GM08714 (cell line): Measurements from ENCODE around the gene UFL1.
"Not testable (repeated sequence)": the region's sequence is repeated elsewhere in the genome, so short reads cannot be mapped to it uniquely, and the experiment has no call there.

Source experiments
- H3K4me3 ChIP-seq: fragments of 200-500 bp; sonication (Bioruptor generic); 2 replicates; pipeline ENCODE4 v1.5.1; 2014; ENCODE audit warnings: mild to moderate bottlenecking, low read length, inconsistent platforms
- ZNF274 ChIP-seq: IDR thresholded peaks from 2 replicates; pipeline ENCODE4 v1.6.1; 2012; ENCODE audit warnings: mild to moderate bottlenecking, low read depth, low read length

Gene UFL1

DNA sequence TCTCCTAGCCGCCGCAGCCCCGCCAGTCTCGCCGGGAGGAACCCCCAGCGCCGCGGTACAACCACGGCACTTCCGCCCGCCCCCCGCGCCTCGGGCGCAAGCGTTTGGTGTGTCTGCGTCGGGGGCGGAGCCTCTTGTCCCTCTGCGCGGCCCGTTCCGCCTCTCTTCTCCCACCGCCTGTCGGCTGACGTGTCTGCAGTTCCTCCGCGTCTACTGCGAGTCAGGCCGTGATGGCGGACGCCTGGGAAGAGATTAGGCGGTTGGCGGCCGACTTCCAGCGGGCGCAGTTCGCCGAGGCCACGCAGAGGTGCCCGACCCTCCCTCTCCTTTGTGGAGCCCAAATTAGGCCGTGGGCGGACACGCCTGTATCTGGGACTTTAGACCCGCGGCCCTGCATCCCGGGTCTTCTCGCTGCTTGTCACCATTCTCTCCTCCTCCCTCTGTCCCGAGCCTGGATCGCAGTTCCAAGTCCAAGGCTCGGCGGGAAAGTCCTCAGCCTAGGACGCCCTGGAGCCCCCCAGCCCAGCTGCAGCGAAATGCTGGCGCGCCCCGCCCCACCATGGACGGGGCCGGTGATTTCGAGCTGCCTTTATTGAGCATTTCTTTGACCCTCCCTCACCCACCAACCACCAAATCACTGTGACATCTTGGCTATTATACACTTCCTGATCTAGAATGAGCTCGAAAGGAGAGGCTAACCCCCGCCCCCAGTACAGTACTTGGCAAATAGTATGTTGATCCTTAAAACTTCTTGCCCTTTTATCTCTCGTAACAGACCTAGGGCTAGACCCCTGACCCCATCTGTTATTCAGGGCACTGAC, at the start of gene UFL1:
Gene UFL1, plus strand, starts transcription at position 163 of the 821 bp plus-strand sequence. Its CDS starts 68 bp downstream, at position 231.
- peak within 1 kb of the TSS; percentile 93 for H3K4me3 ChIP-seq
- no peak for TF ChIP-seq ZNF274

- not testable (repeated sequence) for H3K4me3 ChIP-seq
Measured at GRCh38 chr6:96472291-96472690, 49.3 kb upstream of the UFL1 start.

DNA sequence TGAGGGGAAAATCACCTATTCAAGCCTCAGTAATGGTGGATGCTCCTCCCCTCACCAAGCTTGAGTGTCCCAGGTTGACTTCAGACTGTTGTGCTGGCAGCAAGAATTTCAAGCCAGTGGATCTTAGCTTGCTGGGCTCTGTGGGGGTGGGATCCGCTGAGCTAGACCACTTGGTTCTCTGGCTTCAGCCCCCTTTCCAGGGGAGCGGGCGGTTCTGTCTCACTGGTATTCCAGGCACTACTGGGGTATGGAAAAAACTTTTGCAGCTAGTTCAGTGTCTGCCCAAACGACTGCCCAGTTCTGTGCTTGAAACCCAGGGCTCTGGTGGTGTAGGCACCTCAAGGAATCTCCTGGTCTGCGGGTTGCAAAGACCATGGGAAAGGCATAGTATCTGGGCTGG, 42.9 kb upstream of the UFL1 start:
- no peak overlapping the region for H3K4me3 ChIP-seq
- TF ChIP-seq ZNF274 = no peak

- no peak overlapping the region for H3K4me3 ChIP-seq
- no peak for TF ChIP-seq ZNF274
Measured at GRCh38 chr6:96491926-96492325, 29.7 kb upstream of the UFL1 start.

GRCh38 chr6:96499781-96500180, 21.8 kb upstream of the UFL1 start:
- no peak for TF ChIP-seq ZNF274
- no peak overlapping the region for H3K4me3 ChIP-seq

GRCh38 chr6:96502915-96503314, 18.7 kb upstream of the UFL1 start:
- no peak for TF ChIP-seq ZNF274
- no peak overlapping the region for H3K4me3 ChIP-seq

DNA sequence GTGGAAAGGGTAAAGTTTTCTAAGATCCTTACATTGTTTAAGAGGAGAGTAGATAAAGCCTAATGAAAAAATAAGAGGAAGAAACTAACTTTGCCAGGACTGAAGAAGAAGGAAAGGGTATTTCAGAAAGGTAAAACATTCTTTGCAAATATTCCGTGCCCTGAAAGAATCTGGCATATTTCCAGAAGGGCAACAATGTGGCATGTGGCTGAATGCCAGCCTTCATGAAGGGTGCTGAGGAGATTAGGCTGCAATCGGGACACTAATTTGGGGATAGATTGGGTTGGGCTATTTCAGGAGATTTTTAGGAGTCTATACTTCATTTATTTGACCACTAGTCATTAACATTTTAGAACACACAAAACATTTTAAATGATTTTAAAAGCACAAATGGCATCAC, 16.2 kb upstream of the UFL1 start:
- TF ChIP-seq ZNF274 = no peak
- H3K4me3 ChIP-seq = no peak overlapping the region

DNA sequence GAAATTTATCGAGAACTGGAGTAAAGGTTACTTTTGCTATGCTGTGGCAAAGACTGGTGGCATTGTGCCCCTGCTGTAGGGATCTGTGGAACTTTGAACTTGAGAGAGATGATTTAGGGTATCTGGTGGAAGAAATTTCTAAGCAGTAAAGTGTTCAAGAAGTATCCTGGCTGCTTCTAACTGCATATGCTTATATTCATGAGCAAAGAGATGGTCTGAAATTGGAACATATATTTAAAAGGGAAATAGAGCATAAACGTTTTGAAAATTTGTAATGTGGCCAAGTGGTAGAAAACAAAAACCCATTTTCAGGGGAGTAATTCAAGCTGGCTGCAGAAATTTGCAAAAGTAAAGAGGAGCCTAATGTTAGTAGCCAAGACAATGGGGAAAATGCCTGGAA, 12.3 kb upstream of the UFL1 start:
- no peak for TF ChIP-seq ZNF274
- H3K4me3 ChIP-seq = no peak overlapping the region

- no peak for TF ChIP-seq ZNF274
- H3K4me3 ChIP-seq = peak overlapping the region; percentile 93
Measured at GRCh38 chr6:96520171-96521115, 1.2 kb upstream of the UFL1 start.

DNA sequence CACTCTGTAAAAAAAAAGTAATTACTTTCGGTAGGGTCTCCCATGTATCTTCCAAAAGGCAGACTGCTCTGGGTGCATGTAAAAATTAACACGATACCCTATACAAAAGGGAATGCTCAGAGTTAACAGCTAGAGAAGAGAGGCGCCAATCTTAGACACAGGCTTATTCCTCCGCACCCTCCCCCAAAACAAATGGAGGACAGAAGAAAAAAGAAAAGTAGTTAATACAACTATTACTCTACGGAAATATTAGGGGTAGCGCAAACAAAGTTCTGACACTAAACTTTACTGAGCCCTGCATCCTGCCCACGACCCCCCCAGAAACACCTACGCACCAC, 331 bp upstream of the UFL1 start:
- no peak for TF ChIP-seq ZNF274
- peak overlapping the region; percentile 93 for H3K4me3 ChIP-seq

DNA sequence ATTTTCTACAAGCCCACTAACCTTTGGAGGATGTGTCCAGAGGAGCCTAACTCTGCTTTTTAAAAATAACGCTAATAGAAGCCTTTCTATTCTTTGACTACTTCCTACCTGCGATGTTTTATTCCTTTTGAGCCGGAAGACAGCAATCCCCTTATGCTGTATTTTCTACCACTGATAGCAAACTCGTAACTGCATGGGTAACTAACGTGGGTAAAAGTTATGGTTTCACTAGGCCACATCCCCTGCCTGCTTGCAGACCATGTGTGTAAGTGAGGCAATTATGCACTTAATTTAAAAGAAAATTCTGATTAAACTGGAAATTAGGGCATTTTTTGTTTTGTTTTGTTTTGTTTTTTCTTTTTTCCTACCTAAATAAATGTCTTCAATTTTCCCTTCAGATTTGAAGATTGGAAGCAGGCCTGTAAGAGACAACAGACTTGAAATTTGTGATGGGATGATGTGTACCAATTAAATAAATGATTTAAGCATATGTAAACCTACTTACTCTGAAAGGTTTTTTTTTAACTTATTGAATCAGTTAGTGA, 931 bp downstream of the UFL1 start:
- no peak for TF ChIP-seq ZNF274

GRCh38 chr6:96528193-96528592, 6.6 kb downstream of the UFL1 start:
- no peak for TF ChIP-seq ZNF274
- H3K4me3 ChIP-seq = no peak overlapping the region

More for the DNA sequence above, 931 bp downstream of the UFL1 start:
- peak overlapping the region; percentile 93 for H3K4me3 ChIP-seq

DNA sequence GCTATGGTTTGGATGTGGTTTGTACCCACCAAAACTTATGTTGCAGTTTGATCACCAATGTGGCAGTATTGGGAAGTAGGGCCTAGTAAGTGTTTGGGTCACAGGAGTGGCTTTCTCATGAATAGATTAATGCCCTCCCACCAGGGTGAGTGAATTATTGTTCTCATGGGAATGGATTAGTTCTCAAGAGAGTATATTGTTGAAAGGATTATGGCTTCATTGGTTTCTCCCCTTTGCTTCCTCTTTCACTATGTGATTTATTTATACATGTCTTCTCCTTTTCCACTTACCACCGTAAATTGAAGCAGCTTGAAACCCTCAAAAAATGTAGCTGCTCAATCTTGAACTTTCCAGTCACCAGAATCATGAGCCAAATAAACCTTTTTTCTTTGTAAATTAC, 10.8 kb downstream of the UFL1 start:
- no peak for TF ChIP-seq ZNF274
- H3K4me3 ChIP-seq = no peak overlapping the region

DNA sequence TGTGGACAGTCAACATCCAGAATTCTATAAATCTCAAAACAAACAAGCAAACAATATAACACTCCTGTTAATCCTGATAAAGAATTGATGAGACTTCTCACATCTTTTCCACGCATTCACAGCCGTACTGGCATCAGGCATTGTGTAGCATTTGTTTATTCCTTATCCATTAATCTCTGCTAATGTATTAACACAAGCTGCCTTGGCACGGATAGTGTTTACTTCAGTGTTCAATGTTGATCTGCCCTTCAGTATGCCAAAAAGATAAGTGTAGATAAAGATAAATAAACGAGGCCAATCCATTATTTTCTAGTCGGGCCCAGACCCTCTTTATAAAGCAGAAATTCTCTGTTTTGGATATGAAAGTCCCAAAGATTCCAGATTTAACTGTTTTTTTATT, 16.1 kb downstream of the UFL1 start:
- no peak for TF ChIP-seq ZNF274
- no peak overlapping the region for H3K4me3 ChIP-seq

DNA sequence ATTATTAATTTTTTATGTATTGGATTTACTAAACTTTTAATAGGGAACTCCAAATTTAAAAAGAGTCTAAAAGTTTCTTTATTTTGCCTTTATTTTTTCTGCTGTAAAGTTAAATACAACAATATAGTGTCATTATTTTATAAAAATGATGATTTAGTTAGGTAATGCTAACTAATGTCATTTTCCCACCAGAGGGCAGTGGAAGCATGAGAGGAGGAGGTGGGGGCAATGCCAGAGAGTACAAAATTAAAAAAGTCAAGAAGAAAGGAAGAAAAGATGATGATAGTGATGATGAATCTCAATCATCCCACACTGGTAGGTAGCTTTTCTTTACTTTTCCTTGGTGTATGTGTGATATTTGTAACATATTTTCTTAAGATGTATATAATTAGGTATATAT, 21.1 kb downstream of the UFL1 start:
- no peak for TF ChIP-seq ZNF274

More for the DNA sequence above, 21.1 kb downstream of the UFL1 start:
- no peak overlapping the region for H3K4me3 ChIP-seq
